H1 (cell line): ENCODE results near the gene F7. TPM values are rescaled to one million over a fixed set of nuclear protein-coding genes. Genes with fewer than 3 reads are reported as not detected.

Source experiments
- CTCF ChIA-PET: fragments of 300-600 bp; sonication (Branson Sonifier 250); formaldehyde crosslinking; loops from one replicate; lab custom pipeline; 2021; ENCODE audit not compliant: partially characterized antibody; lab: Charles Lee
- POLR2A ChIA-PET: fragments of 300-600 bp; sonication (Branson Sonifier 250); formaldehyde crosslinking; loops from one replicate; lab custom pipeline; 2021; ENCODE audit warnings: inconsistent platforms; ENCODE audit not compliant: partially characterized antibody; lab: Charles Lee
- DNase-seq, 2 experiments: peaks; one replicate each; pipeline versions ENCODE4 v3.0.0 to v3.0.0-alpha.2; 2010 to 2022; ENCODE audit warnings: low spot score in 2 of 2, low read depth in 1 of 2, mixed read lengths in 1 of 2
- FAIRE-seq: peaks from 2 replicates; lab custom pipeline; 2011; peaks lifted over from hg19 to GRCh38; lab: Jason Lieb, UNC
- H2AFZ ChIP-seq: 2 replicates; pipeline ENCODE4 v1.8.1; 2012; ENCODE audit warnings: low read length, inconsistent platforms
- H2AK5ac ChIP-seq: 2 replicates; pipeline ENCODE4 v1.6.1; 2013; ENCODE audit warnings: low read depth, low read length
- H2BK120ac ChIP-seq: replicated peaks from 2 replicates; pipeline ENCODE3; 2013; ENCODE audit warnings: low read depth, low read length, inconsistent platforms
- H2BK12ac ChIP-seq: 2 replicates; pipeline ENCODE4 v1.6.1; 2013; ENCODE audit warnings: low read depth, low read length
- H2BK15ac ChIP-seq: 2 replicates; pipeline ENCODE4 v1.6.1; 2013; ENCODE audit warnings: low read length
- H2BK20ac ChIP-seq: 2 replicates; pipeline ENCODE4 v1.6.1; 2013; ENCODE audit warnings: low read length
- H2BK5ac ChIP-seq: 2 replicates; pipeline ENCODE4 v1.6.1; 2013; ENCODE audit warnings: low read depth, low read length
- H3K14ac ChIP-seq: 2 replicates; pipeline ENCODE4 v1.6.1; 2013; ENCODE audit warnings: inconsistent platforms; ENCODE audit not compliant: insufficient read length
- H3K18ac ChIP-seq: 2 replicates; pipeline ENCODE4 v1.6.1; 2013; ENCODE audit warnings: low read length; ENCODE audit errors: extremely low read depth
- H3K23ac ChIP-seq: 2 replicates; pipeline ENCODE4 v1.6.1; 2013; ENCODE audit warnings: inconsistent platforms; ENCODE audit not compliant: insufficient read length
- H3K23me2 ChIP-seq: 2 replicates; pipeline ENCODE4 v1.6.1; 2013; ENCODE audit warnings: low read depth, low read length
- H3K27ac ChIP-seq: 2 replicates; pipeline ENCODE4 v1.6.1; 2011; ENCODE audit warnings: low read depth, low read length, inconsistent platforms
- H3K27me3 ChIP-seq, 4 experiments: replicated peaks in 1 of 4; 1 replicate in 1 of 4; 2 replicates in 3 of 4; pipeline versions ENCODE4 v1.6.1 to v1.8.1; 2011 to 2013; ENCODE audit warnings: low read length in 3 of 4, mild to moderate bottlenecking in 3 of 4, inconsistent platforms in 2 of 4, mixed read lengths in 2 of 4, moderate library complexity in 1 of 4; ENCODE audit not compliant: control insufficient read depth in 3 of 4, insufficient read depth in 3 of 4; ENCODE audit errors: extremely low read depth in 1 of 4
- H3K36me3 ChIP-seq, 4 experiments: 2 replicates each; pipeline versions ENCODE4 v1.6.1 to v1.8.1; 2011 to 2013; ENCODE audit warnings: mild to moderate bottlenecking in 4 of 4, low read length in 3 of 4, moderate library complexity in 2 of 4, control low read depth in 1 of 4, inconsistent platforms in 1 of 4; ENCODE audit not compliant: insufficient read depth in 4 of 4, control insufficient read depth in 2 of 4
- H3K4ac ChIP-seq: replicated peaks from 2 replicates; pipeline ENCODE3; 2013; ENCODE audit warnings: low read length, low read depth, mixed read lengths, inconsistent platforms; ENCODE audit not compliant: insufficient read length
- H3K4me1 ChIP-seq, 4 experiments: replicated peaks in 1 of 4; 1 replicate in 1 of 4; 2 replicates in 3 of 4; pipeline versions ENCODE4 v1.6.1 to v1.8.1; 2011 to 2013; ENCODE audit warnings: low read length in 3 of 4, inconsistent platforms in 2 of 4, mixed read lengths in 1 of 4; ENCODE audit not compliant: insufficient read depth in 4 of 4, control insufficient read depth in 3 of 4
- H3K4me2 ChIP-seq, 2 experiments: 2 replicates each; pipeline versions ENCODE4 v1.6.1 to v1.8.1; 2011 to 2013; ENCODE audit warnings: low read depth in 2 of 2, low read length in 2 of 2, control low read depth in 1 of 2, inconsistent platforms in 1 of 2, mild to moderate bottlenecking in 1 of 2; ENCODE audit not compliant: insufficient read depth in 1 of 2
- H3K4me3 ChIP-seq, 4 experiments: fragments of 200-600, 300-600 bp in 1 of 4; sonication (generic), shearing (Covaris generic), sonication (Bioruptor Twin) in 1 of 4; 2 replicates each; pipeline versions ENCODE4 v1.5.1 to v1.8.1; 2011 to 2016; ENCODE audit warnings: low read length in 4 of 4, low read depth in 3 of 4, control low read depth in 2 of 4, inconsistent platforms in 2 of 4, mild to moderate bottlenecking in 2 of 4, mixed read lengths in 1 of 4, moderate library complexity in 1 of 4; ENCODE audit not compliant: insufficient read depth in 2 of 4; ENCODE audit errors: extremely low read depth in 1 of 4
- H3K56ac ChIP-seq: replicated peaks from 2 replicates; pipeline ENCODE3; 2013; ENCODE audit warnings: low read depth, mild to moderate bottlenecking, mixed read lengths, low read length, inconsistent platforms; ENCODE audit not compliant: insufficient read length
- H3K79me1 ChIP-seq: 2 replicates; pipeline ENCODE4 v1.6.1; 2013; ENCODE audit warnings: low read depth, low read length, control low read depth
- H3K79me2 ChIP-seq, 2 experiments: 2 replicates each; pipeline versions ENCODE4 v1.6.1 to v1.8.1; 2012 to 2013; ENCODE audit warnings: low read length in 2 of 2, mild to moderate bottlenecking in 2 of 2, inconsistent platforms in 1 of 2; ENCODE audit not compliant: insufficient read depth in 2 of 2, control insufficient read depth in 1 of 2
- H3K9ac ChIP-seq, 4 experiments: replicated peaks in 1 of 4; 1 replicate in 1 of 4; 2 replicates in 3 of 4; pipeline versions ENCODE4 v1.6.1 to v1.8.1; 2011 to 2013; ENCODE audit warnings: low read depth in 3 of 4, low read length in 3 of 4, control low read depth in 2 of 4, mild to moderate bottlenecking in 2 of 4, moderate library complexity in 2 of 4, inconsistent platforms in 1 of 4; ENCODE audit errors: extremely low read depth in 1 of 4
- H3K9me3 ChIP-seq, 2 experiments: 2 replicates each; pipeline versions ENCODE4 v1.6.1 to v1.8.1; 2012 to 2013; ENCODE audit warnings: mild to moderate bottlenecking in 2 of 2, moderate library complexity in 2 of 2, control low read depth in 1 of 2, inconsistent platforms in 1 of 2, low read depth in 1 of 2, low read length in 1 of 2, mixed read lengths in 1 of 2; ENCODE audit not compliant: insufficient read depth in 2 of 2
- H4K20me1 ChIP-seq, 2 experiments: replicated peaks in 1 of 2; 2 replicates each; pipeline versions ENCODE3 to v1.8.1; 2011 to 2013; ENCODE audit warnings: inconsistent platforms in 2 of 2, low read length in 2 of 2, mild to moderate bottlenecking in 1 of 2; ENCODE audit not compliant: insufficient read depth in 2 of 2, control insufficient read depth in 1 of 2
- H4K5ac ChIP-seq: 2 replicates; pipeline ENCODE4 v1.6.1; 2013; ENCODE audit warnings: low read length, low read depth, mixed read lengths, inconsistent platforms; ENCODE audit not compliant: insufficient read length
- H4K8ac ChIP-seq: 2 replicates; pipeline ENCODE4 v1.8.0; 2013; ENCODE audit warnings: mild to moderate bottlenecking, moderate library complexity, low read length, inconsistent platforms; ENCODE audit not compliant: insufficient read depth; ENCODE audit errors: extremely low read depth
- H4K91ac ChIP-seq: replicated peaks from 2 replicates; pipeline ENCODE3; 2013; ENCODE audit warnings: low read length, mixed read lengths, inconsistent platforms; ENCODE audit not compliant: insufficient read length
- BRCA1 ChIP-seq: IDR thresholded peaks from 2 replicates; pipeline ENCODE4 v1.6.1; 2012; ENCODE audit warnings: low read depth, low read length, improper control_type of control experiment
- CHD1 ChIP-seq: IDR thresholded peaks from 2 replicates; pipeline ENCODE4 v1.6.1; 2012; ENCODE audit warnings: low read depth, low read length, improper control_type of control experiment
- CHD2 ChIP-seq: IDR thresholded peaks from 2 replicates; pipeline ENCODE4 v1.6.1; 2012; ENCODE audit warnings: low read length, improper control_type of control experiment
- CREB1 ChIP-seq: IDR thresholded peaks from 2 replicates; pipeline ENCODE4 v1.6.1; 2012; ENCODE audit warnings: inconsistent platforms
- FOSL1 ChIP-seq: IDR thresholded peaks from 2 replicates; pipeline ENCODE4 v1.6.1; 2011; ENCODE audit warnings: mild to moderate bottlenecking, low read depth, low read length, moderate library complexity; ENCODE audit not compliant: insufficient read depth
- RNF2 ChIP-seq: fragments of 200-900, 300-1000 bp; sonication (generic); IDR thresholded peaks from 2 replicates; pipeline ENCODE4 v1.7.1; 2016; ENCODE audit warnings: borderline replicate concordance, low read depth, mild to moderate bottlenecking, antibody characterized with exemption, low read length; ENCODE audit not compliant: poor library complexity, severe bottlenecking; ENCODE audit errors: missing control alignments
- SIX5 ChIP-seq: IDR thresholded peaks from 2 replicates; pipeline ENCODE4 v1.6.1; 2011; ENCODE audit warnings: mild to moderate bottlenecking, low read depth, low read length
- WGBS, 2 experiments: shearing (Covaris generic) in 1 of 2; methylation state at CpG; one replicate each; pipeline versions ENCODE4 v1.1.6 to v1.1.7; 2013 to 2015; ENCODE audit warnings: low lambda C conversion rate in 2 of 2, mixed read lengths in 2 of 2, inconsistent platforms in 1 of 2, low coverage in 1 of 2, missing lambda C conversion rate in 1 of 2; ENCODE audit not compliant: insufficient replicate concordance in 2 of 2, insufficient coverage in 1 of 2, insufficient read length in 1 of 2; ENCODE audit errors: extremely low coverage in 1 of 2, missing lambda C conversion rate in 1 of 2; 5-methylcytosine and 5-hydroxymethylcytosine counted together
- polyA plus RNA-seq, 7 experiments: library from polyadenylated mRNA; depleted of rRNA in 3 of 7; stranded (reverse) in 5 of 7; unstranded in 2 of 7; fragments of >200 nt in 5 of 7; fragments of 200-250 nt in 2 of 7; gene quantifications; 1 replicate in 5 of 7; 2 replicates in 1 of 7; 4 replicates in 1 of 7; pipeline versions ENCODE4 v1.2.1 to v1.2.3, GENCODE V29; 2011 to 2013; ENCODE audit warnings: missing spikeins in 2 of 7, mixed read lengths in 2 of 7
- total RNA-seq: library from RNA; stranded (reverse); fragmentation: NEBNext Ultra II Directional; extraction: Animal tissue kit (Norgen Biotek cat#: 25700); gene quantifications from 2 replicates; pipeline ENCODE4 v1.2.1, GENCODE V29; 2021
- TF ChIP-seq, protein P1 (sequence below): IDR thresholded peaks from 2 replicates; pipeline ENCODE4 v1.6.1; 2012; ENCODE audit warnings: inconsistent platforms
- TF ChIP-seq, protein P2 (sequence below): IDR thresholded peaks from 2 replicates; pipeline ENCODE4 v1.6.1; 2012; ENCODE audit warnings: low read length, inconsistent platforms

Gene F7
- total and polyA plus RNA-seq, 2 of the 8 experiments (the other 6 are each of a cell fraction or from before 2014, with no cell fraction given), result 0.43 to 0.98 TPM

GRCh38 chr13:113137691-113138298 is 32.2 kb downstream of the F7 start:
- Histone ChIP-seq H3K4me1 (peaks cover 0 to 3% (median under 1%) of the 10 kb centered on the region in 4 experiments; a peak in 3 of 7 replicates), H4K8ac (no peak overlapping the region), H4K91ac (no peak overlapping the region), H3K36me3 (no peaks in the 10 kb centered on the region), H3K4me3 (no peak overlapping the region), H4K20me1 (no peaks in the 10 kb centered on the region), H2BK120ac (no peak overlapping the region), H2BK15ac (no peak overlapping the region), H3K23ac (no peak overlapping the region), H3K4ac (no peak overlapping the region), H2BK12ac (no peak overlapping the region), H2AFZ (no peak overlapping the region), H2BK5ac (no peak overlapping the region), H3K9ac (no peak overlapping the region), H3K14ac (no peak overlapping the region), H3K56ac (no peak overlapping the region), H3K79me1 (no peaks in the 10 kb centered on the region), H2BK20ac (no peak overlapping the region), H4K5ac (no peak overlapping the region), H3K18ac (no peak overlapping the region; the same call in 1 of the 2 replicates), H3K23me2 (no peaks in the 10 kb centered on the region), H2AK5ac (no peak overlapping the region), H3K27ac (no peak overlapping the region), H3K27me3 (no peaks in the 10 kb centered on the region), H3K9me3 (no peaks in the 10 kb centered on the region), H3K4me2 (peak overlapping the region in 1 of 2 experiments; percentile 14; a peak in 1 of 4 replicates), H3K79me2 (no peaks in the 10 kb centered on the region)
- ChIA-PET CTCF (interaction anchor here (0.7 to 0.8 kb wide), 2 partner anchors 13 to 42 kb away, joined by 3 read pairs; no protein-coding TSS in a partner anchor), POLR2A (interaction anchor here (1.8 kb wide), 1 partner anchor 14 kb away, joined by 4 read pairs; no protein-coding TSS in a partner anchor)
- FAIRE-seq (no peak), DNase-seq (no peak)
- no peak for TF ChIP-seq SIX5
- TF ChIP-seq, protein P1, sequence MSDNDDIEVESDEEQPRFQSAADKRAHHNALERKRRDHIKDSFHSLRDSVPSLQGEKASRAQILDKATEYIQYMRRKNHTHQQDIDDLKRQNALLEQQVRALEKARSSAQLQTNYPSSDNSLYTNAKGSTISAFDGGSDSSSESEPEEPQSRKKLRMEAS, result no peak
- no peak for TF ChIP-seq FOSL1
- TF ChIP-seq, protein P2, sequence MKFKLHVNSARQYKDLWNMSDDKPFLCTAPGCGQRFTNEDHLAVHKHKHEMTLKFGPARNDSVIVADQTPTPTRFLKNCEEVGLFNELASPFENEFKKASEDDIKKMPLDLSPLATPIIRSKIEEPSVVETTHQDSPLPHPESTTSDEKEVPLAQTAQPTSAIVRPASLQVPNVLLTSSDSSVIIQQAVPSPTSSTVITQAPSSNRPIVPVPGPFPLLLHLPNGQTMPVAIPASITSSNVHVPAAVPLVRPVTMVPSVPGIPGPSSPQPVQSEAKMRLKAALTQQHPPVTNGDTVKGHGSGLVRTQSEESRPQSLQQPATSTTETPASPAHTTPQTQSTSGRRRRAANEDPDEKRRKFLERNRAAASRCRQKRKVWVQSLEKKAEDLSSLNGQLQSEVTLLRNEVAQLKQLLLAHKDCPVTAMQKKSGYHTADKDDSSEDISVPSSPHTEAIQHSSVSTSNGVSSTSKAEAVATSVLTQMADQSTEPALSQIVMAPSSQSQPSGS, result no peak
- no peak for TF ChIP-seq CHD2
- TF ChIP-seq CREB1, result no peak
- TF ChIP-seq RNF2, result no peak
- TF ChIP-seq BRCA1, result no peak
- no peak for TF ChIP-seq CHD1
- 74% methylated on average over 11 of the region's 11 CpGs; no CpG with 5 or more reads in 1 of the 2 experiments for WGBS, 2 experiments
